HG02759 (cell line): ENCODE data around the gene KEAP1.
A peak's percentile ranks its signal among the peaks of the same experiment; 100 is the strongest.
"Not testable (repeated sequence)": the region's sequence is repeated elsewhere in the genome, so short reads cannot be mapped to it uniquely, and the experiment has no call there.

Experiments used
- ATAC-seq: cut with Tn5 transposase; IDR thresholded peaks from one replicate; pipeline ENCODE4 v1.9.1; 2021; ENCODE audit warnings: mild to moderate bottlenecking, moderate library complexity; ENCODE audit not compliant: unreplicated experiment

The KEAP1 gene

GRCh38 chr19:10500247-10500592 lies 2.9 kb downstream of the KEAP1 start:
- no peak for ATAC-seq

DNA sequence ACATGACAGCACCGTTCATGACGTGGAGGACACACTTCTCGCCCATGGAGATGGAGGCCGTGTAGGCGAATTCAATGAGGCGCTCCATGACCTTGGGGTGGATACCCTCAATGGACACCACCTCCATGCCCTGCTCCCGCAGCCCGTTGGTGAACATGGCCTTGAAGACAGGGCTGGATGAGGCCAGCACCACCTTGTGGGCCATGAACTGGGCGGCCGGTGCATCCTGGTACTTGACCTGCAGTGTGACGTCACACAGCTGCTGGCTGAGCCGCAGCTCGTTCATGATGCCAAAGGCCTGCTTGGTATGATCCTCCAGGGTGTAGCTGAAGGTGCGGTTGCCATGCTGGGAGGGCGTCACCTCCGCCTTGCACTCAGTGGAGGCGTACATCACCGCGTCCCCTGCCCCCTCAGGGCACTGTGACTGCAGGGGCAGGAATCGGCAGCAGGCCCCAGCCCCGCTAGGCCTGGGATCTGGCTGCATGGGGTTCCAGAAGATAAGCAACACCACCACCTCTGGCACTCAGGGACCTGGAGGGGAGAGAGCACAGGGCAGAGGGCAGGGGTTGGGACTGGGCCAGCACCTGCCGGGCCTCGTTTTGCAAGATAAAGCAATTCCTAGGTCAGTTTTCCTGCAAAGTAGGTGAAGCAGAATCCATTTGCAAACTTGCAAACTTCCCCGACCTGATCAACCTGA lies 3.5 kb downstream of the KEAP1 start:
- ATAC-seq = no peak

- no peak for ATAC-seq
Measured at GRCh38 chr19:10497371-10497770, 5.8 kb downstream of the KEAP1 start.

DNA sequence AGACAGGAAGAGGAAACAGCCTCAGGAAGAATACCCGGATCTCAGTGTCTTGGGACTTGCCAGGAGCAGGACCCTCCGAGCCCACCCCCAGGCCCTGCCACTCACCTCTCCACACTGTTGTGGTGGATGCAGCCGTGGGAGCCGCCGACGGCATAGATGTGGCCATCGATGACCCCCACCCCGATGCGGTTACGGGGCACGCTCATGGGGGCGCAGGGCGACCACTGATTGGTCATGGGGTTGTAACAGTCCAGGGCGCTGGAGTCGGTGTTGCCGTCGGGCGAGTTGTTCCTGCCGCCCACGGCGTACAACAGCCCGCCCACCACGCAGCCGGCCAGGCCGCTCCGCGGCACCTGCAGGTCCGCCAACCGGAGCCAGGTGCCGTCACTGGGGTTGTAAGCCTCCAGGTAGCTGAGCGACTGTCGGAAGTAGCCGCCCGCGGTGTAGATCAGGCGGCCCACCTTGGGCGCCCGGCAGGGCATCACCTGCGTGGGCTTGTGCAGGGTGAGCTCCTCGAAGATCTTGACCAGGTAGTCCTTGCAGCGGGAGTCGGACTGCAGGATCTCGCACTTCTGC lies 11.6 kb downstream of the KEAP1 start:
- ATAC-seq = no peak

DNA sequence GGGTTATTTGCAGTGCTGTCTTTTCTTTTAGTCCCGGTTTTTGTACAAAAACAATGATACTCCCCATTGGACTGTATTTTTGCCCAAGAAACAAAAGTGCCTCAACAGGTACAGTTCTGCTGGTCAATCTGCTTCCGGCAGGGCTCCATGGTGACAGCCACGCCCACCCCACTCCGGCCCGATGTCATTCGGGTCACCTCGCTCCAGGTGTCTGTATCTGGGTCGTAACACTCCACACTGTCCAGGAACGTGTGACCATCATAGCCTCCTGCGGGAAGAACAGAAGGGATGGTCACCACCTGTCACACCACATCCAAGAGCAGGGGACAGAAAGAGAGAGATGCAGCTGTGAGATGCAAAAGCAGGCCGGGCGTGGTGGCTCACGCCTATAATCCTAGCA lies 16.6 kb downstream of the KEAP1 start:
- no peak for ATAC-seq

- ATAC-seq = no peak
Measured at GRCh38 chr19:10478903-10479384, 24.2 kb downstream of the KEAP1 start.

DNA sequence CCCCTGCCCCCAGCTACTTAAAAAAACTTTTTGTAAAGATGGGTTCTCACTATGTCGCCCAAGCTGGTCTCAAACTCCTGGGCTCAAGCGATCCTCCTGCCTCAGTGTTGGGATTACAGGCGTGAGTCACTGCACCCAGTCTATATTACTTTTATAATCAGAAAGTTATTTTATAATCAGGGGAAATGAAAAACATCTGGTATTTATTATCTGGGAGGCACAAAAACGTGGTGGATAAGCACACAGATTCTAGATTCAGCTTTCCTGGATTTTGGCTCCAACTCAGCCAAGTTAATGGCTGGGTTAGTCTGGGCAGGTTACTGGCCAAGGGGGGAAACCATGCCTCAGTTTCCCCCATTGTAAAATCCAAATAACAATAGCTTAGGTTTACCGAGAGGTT lies 24.7 kb downstream of the KEAP1 start:
- no peak for ATAC-seq

GRCh38 chr19:10474962-10475451 lies 28.1 kb downstream of the KEAP1 start:
- no peak for ATAC-seq

DNA sequence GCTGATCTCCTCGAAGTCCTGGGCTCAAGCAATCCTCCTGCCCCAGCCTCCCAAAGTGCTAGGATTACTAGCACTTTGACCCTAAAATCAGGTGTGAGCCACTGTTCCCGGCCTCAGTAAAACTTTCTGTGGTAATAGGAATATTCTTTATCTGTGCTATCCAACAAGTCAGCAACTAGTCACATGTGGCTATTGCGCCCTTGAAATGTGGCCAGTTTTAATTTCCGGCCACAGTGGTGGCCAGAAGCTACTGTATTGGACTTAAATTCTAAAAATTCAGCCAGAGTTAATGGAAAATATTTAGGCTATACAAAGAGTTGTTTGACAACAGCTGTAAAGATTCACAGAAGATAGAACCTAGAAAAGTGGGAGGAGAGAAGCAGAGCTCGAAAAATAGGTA lies 30.0 kb downstream of the KEAP1 start:
- no peak for ATAC-seq

GRCh38 chr19:10471909-10472308 lies 31.2 kb downstream of the KEAP1 start:
- no peak for ATAC-seq

GRCh38 chr19:10468133-10468532 lies 35.0 kb downstream of the KEAP1 start:
- ATAC-seq = no peak

DNA sequence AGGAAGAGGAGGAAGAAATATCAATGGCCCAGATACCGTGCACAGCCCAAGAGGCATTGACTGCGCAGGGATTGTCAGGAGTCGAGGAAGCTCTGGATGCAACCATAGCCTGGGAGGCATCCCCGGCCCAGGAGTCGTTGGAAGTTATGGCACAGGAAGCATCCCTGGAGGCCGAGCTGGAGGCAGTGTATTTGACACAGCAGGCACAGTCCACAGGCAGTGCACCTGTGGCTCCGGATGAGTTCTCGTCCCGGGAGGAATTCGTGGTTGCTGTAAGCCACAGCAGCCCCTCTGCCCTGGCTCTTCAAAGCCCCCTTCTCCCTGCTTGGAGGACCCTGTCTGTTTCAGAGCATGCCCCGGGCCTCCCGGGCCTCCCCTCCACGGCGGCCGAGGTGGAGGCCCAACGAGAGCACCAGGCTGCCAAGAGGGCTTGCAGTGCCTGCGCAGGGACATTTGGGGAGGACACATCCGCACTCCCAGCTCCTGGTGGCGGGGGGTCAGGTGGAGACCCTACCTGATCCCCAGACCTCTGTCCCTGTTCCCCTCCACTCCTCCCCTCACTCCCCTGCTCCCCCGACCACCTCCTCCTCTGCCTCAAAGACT lies 36.0 kb downstream of the KEAP1 start:
- ATAC-seq = no peak

- ATAC-seq = no peak
Measured at GRCh38 chr19:10464456-10464855, 38.7 kb downstream of the KEAP1 start.

GRCh38 chr19:10462557-10462956 lies 40.6 kb downstream of the KEAP1 start:
- ATAC-seq = no peak

- not testable (repeated sequence) for ATAC-seq
Measured at GRCh38 chr19:10462042-10462441, 41.1 kb downstream of the KEAP1 start.

DNA sequence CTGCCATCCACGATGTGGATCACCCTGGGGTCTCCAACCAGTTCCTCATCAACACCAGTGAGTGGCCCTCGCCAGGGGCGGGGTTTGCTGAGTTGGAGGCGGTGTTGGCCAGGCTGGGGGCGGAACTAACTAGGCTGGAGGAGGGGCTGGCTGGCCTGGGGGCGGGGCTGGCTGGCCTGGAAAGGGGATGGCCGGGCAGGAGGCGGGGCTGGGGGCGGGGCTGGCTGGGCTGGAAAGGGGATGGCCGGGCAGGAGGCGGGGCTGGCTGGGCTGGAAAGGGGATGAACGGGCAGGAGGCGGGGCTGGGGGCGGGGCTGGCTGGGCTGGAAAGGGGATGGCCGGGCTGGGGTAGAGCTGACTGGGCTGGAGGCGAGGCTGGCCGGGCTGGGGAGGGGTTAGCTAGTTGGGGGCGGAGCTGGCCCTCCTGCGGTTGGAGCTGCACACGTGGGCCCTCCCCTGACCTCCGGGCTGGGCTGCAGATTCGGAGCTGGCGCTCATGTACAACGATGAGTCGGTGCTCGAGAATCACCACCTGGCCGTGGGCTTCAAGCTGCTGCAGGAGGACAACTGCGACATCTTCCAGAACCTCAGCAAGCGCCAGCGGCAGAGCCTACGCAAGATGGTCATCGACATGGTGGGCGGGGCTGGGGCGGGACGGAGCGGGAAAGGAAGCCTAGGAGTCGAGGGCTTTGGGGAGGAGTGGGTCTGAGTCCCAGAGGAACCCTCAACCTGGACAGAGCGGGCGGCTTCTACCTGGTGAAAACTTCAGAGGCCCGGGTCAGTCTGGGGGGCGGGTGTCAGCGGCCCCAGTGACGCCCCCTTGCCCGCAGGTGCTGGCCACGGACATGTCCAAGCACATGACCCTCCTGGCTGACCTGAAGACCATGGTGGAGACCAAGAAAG lies 41.9 kb downstream of the KEAP1 start:
- ATAC-seq = peak; percentile 93

DNA sequence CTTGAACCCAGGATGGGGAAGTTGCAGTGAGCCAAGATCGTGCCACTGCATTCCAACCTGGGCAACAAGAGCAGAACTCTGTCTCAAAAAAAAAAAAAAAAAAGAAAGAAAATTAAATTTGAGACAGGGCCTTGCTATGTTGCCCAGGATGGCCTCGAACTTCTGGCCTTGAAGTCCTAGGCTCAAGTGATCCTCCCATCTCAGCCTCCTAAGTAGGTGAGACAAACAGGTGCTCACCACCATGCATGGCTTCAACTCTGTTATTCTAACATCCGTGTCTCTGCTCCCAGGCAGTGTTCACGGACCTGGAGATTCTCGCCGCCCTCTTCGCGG lies 42.5 kb downstream of the KEAP1 start:
- no peak for ATAC-seq

- ATAC-seq = not testable (repeated sequence)
Measured at GRCh38 chr19:10458733-10459132, 44.4 kb downstream of the KEAP1 start.

DNA sequence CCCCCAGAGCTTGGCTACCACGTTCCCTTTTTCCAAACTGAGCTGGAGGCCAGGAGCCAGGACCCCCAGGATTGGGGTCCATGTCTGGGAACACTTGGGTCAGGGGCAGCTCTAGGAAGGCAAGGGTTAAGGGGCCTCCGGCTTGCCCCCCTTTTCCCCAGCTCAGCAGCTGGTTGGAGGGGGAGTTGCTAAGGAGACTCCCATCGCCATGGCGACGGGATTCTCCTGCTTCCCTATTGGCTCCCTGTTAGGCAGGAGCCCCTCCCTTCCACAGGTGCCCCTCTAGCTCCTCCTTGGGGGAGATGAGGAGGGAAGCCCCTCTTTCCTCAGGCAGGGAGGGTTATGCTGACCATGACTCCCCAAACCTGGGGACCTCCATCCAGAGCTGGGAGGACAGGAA lies 48.9 kb downstream of the KEAP1 start:
- ATAC-seq = no peak

DNA sequence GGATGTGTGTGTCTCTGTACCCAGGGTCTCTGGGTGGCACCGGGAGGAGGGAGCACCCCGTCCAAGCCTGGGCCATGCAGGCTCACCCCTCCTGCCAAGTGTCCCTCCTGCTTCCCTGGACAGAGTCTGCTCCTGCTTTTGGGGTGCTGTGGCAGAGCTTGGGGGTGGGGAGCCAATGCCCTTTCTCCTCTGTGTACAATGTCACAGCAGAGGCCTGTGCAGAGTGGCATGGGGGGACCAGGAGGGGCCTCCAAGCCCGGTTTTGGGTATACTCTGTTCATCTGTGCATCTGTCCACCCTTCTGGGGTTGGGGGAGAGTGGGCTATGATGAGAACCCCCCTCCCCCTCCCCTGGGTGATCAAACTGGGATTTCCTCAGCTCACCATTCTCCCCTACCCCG lies 49.3 kb downstream of the KEAP1 start:
- no peak for ATAC-seq
